ENCODE measurements around the gene ADGRB2.

- no peak for TF ChIP-seq CTCF (conservative IDR thresholded peaks at IDR 0.05)
- no peak for TF ChIP-seq EZH2 (IDR thresholded peaks at IDR 0.05; ENCODE audit: low read depth)
These were observed 21.5 kb downstream of the ADGRB2 start for GRCh38 chr1:31742462-31743212.
